Vagina (tissue), 2 donors: ENCODE measurements around the gene GDPD1.

ENCODE experiments used
- POLR2A ChIP-seq, 2 donors: fragments of 450-650 bp; IDR thresholded peaks; one replicate each; pipeline ENCODE4 v1.6.1; 2017; ENCODE audit warnings: antibody characterized with exemption in 2 of 2, mild to moderate bottlenecking in 2 of 2, moderate library complexity in 2 of 2
- TF ChIP-seq, protein P1 (sequence below), 3 experiments: fragments of 450-650 bp in 2 of 3; fragments of 200-600 bp in 1 of 3; sonication (generic) in 1 of 3; IDR thresholded peaks; one replicate each; pipeline ENCODE4 v1.5.1; 2017 to 2019; ENCODE audit warnings: antibody characterized with exemption in 3 of 3, mild to moderate bottlenecking in 2 of 3, moderate library complexity in 2 of 3

DNA sequence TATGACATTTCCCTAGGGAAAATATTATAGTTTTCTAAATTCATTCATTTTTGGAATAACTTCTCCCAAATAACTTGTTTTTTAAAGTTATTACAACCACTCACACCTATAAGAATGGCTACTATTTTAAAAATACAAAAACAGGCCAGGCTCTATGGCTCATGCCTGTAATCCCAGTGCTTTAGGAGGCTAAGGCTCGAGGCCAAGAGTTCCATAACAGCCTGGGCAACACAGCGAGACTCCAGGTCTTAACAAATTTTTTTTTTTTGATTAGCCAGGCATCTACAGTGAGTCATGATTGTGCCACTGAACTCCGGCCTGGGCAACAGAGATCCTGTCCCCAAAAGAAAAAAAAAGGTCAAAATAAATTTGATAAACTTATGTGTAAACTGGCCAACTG, 67.6 kb downstream of the GDPD1 start:
- TF ChIP-seq, protein P1, sequence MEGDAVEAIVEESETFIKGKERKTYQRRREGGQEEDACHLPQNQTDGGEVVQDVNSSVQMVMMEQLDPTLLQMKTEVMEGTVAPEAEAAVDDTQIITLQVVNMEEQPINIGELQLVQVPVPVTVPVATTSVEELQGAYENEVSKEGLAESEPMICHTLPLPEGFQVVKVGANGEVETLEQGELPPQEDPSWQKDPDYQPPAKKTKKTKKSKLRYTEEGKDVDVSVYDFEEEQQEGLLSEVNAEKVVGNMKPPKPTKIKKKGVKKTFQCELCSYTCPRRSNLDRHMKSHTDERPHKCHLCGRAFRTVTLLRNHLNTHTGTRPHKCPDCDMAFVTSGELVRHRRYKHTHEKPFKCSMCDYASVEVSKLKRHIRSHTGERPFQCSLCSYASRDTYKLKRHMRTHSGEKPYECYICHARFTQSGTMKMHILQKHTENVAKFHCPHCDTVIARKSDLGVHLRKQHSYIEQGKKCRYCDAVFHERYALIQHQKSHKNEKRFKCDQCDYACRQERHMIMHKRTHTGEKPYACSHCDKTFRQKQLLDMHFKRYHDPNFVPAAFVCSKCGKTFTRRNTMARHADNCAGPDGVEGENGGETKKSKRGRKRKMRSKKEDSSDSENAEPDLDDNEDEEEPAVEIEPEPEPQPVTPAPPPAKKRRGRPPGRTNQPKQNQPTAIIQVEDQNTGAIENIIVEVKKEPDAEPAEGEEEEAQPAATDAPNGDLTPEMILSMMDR (IDR thresholded peaks at IDR 0.05), result no peak
- TF ChIP-seq POLR2A (IDR thresholded peaks at IDR 0.05), result no peak
